Naive thymus-derived CD4-positive, alpha-beta T cell (primary cell): ENCODE results near the gene ZNRF1. TPM values are rescaled to one million over a fixed set of nuclear protein-coding genes. Genes with fewer than 3 reads are reported as not detected.
"Not testable (repeated sequence)": the region's sequence is repeated elsewhere in the genome, so short reads cannot be mapped to it uniquely, and the experiment has no call there.

Source experiments
- ATAC-seq: fragments of 150-1000 bp; cut with Tn5 transposase; 2 replicates; pipeline ENCODE4 v1.10.0; 2021; ENCODE audit warnings: mild to moderate bottlenecking, moderate library complexity
- CTCF ChIA-PET: fragments of 350-600 bp; sonication (Branson Sonifier 250); formaldehyde crosslinking; loops from one replicate; lab custom pipeline; 2021; ENCODE audit warnings: antibody characterized with exemption; lab: Charles Lee
- POLR2A ChIA-PET: fragments of 350-600 bp; sonication (Branson Sonifier 250); formaldehyde crosslinking; loops from one replicate; lab custom pipeline; 2021; ENCODE audit warnings: antibody characterized with exemption, inconsistent platforms; lab: Charles Lee
- DNase-seq, 9 donors: peaks; one replicate each; pipeline versions ENCODE4 v3.0.0 to v3.0.0-alpha.2; 2020 to 2022; ENCODE audit warnings: mixed read lengths in 1 of 9
- H3K27ac ChIP-seq: one replicate; pipeline ENCODE4 v1.7.0; 2013; ENCODE audit warnings: mild to moderate bottlenecking, low read depth, low read length, moderate library complexity
- H3K27me3 ChIP-seq, 2 donors: one replicate each; pipeline ENCODE4 v1.7.0; 2013; ENCODE audit warnings: low read length in 2 of 2, mild to moderate bottlenecking in 2 of 2, moderate library complexity in 2 of 2; ENCODE audit not compliant: control insufficient read depth in 2 of 2, insufficient read depth in 2 of 2
- H3K36me3 ChIP-seq, 3 experiments: 1 replicate in 2 of 3; 2 replicates in 1 of 3; pipeline ENCODE4 v1.7.0; 2013; ENCODE audit warnings: low read length in 3 of 3, mild to moderate bottlenecking in 3 of 3, moderate library complexity in 1 of 3; ENCODE audit not compliant: insufficient read depth in 3 of 3, control insufficient read depth in 2 of 3
- H3K4me1 ChIP-seq, 2 donors: one replicate each; pipeline ENCODE4 v1.7.0; 2013; ENCODE audit warnings: low read length in 2 of 2, mild to moderate bottlenecking in 2 of 2, moderate library complexity in 1 of 2; ENCODE audit not compliant: control insufficient read depth in 2 of 2, insufficient read depth in 2 of 2
- H3K4me3 ChIP-seq: 2 replicates; pipeline ENCODE4 v1.7.0; 2013; ENCODE audit warnings: mild to moderate bottlenecking, low read length
- H3K9me3 ChIP-seq, 3 experiments: 1 replicate in 2 of 3; 2 replicates in 1 of 3; pipeline ENCODE4 v1.7.0; 2013; ENCODE audit warnings: low read length in 3 of 3; ENCODE audit not compliant: control insufficient read depth in 2 of 3
- H3K27ac Mint-ChIP-seq, 9 donors: one replicate each; pipeline ENCODE4 v1.8.0; 2020 to 2022; ENCODE audit warnings: mixed read lengths in 9 of 9, mild to moderate bottlenecking in 8 of 9, moderate library complexity in 5 of 9, inconsistent platforms in 2 of 9
- H3K27me3 Mint-ChIP-seq, 5 donors: one replicate each; pipeline ENCODE4 v1.8.0; 2021 to 2022; ENCODE audit warnings: mixed read lengths in 5 of 5, mild to moderate bottlenecking in 1 of 5
- H3K36me3 Mint-ChIP-seq, 5 donors: one replicate each; pipeline ENCODE4 v1.8.0; 2020 to 2022; ENCODE audit warnings: mixed read lengths in 5 of 5, mild to moderate bottlenecking in 3 of 5, inconsistent platforms in 1 of 5
- H3K4me1 Mint-ChIP-seq, 7 donors: one replicate each; pipeline ENCODE4 v1.8.0; 2020 to 2022; ENCODE audit warnings: mixed read lengths in 7 of 7, mild to moderate bottlenecking in 3 of 7, inconsistent platforms in 1 of 7
- H3K4me3 Mint-ChIP-seq, 10 donors: one replicate each; pipeline ENCODE4 v1.8.0; 2020 to 2022; ENCODE audit warnings: mild to moderate bottlenecking in 10 of 10, mixed read lengths in 10 of 10, moderate library complexity in 6 of 10, inconsistent platforms in 2 of 10
- H3K9me3 Mint-ChIP-seq, 11 donors: one replicate each; pipeline ENCODE4 v1.8.0; 2020 to 2022; ENCODE audit warnings: mixed read lengths in 11 of 11, mild to moderate bottlenecking in 4 of 11, inconsistent platforms in 1 of 11, moderate library complexity in 1 of 11
- intact Hi-C, 2 donors: fragments of 100-400 bp; cut with micrococcal nuclease; formaldehyde crosslinking; loops; one replicate each; pipeline ENCODE4 v1.15.1; 2023
- polyA plus RNA-seq, 2 donors: library from polyadenylated mRNA; unstranded; fragments of 300-500 nt; fragmentation: Illumina TruSeq; gene quantifications; one replicate each; pipeline ENCODE4 v1.2.3, GENCODE V29; 2021
- total RNA-seq, 6 experiments: library from RNA in 5 of 6; stranded (reverse) in 5 of 6; gene quantifications; 1 replicate in 5 of 6; 2 replicates in 1 of 6; pipeline ENCODE4 v1.2.3 and lab custom pipeline; 2021 to 2026

The ZNRF1 gene
- total and polyA plus RNA-seq, 7 experiments from 2014 or later = 1.2 to 27.9 (median 2.1) TPM

- ATAC-seq (no peak), DNase-seq (no peak)
- Histone ChIP-seq H3K27ac (no peak overlapping the region), H3K4me3 (no peak overlapping the region), H3K27me3 (no peaks in the 10 kb centered on the region), H3K4me1 (peaks cover 0 to 8% of the 10 kb centered on the region in 2 donors), H3K9me3 (no peaks in the 10 kb centered on the region), H3K36me3 (no peaks in the 10 kb centered on the region)
- intact Hi-C loops = no loop called here
- Mint-ChIP-seq H3K4me1 (peaks cover 7 to 45% (median 12%) of the 10 kb centered on the region in 7 donors), H3K27ac (peak overlapping the region in 2 of 9 donors; percentile 13 to 69), H3K36me3 (peaks cover 0 to 3% (median 0%) of the 10 kb centered on the region in 5 donors), H3K9me3 (peaks cover 0 to under 1% (median 0%) of the 10 kb centered on the region in 11 donors), H3K27me3 (no peaks in the 10 kb centered on the region), H3K4me3 (no peak overlapping the region)
- ChIA-PET POLR2A (no interaction called here), CTCF (no interaction called here)
Observed at GRCh38 chr16:75014318-75014717, 15.5 kb downstream of the ZNRF1 start.

GRCh38 chr16:75016451-75017081 is 17.7 kb downstream of the ZNRF1 start:
- H3K4me3 Mint-ChIP-seq, H3K36me3 ChIP-seq, H3K4me1 ChIP-seq, intact Hi-C loops, CTCF ChIA-PET, H3K9me3 ChIP-seq, H3K27me3 ChIP-seq, ATAC-seq, H3K27ac Mint-ChIP-seq, H3K27me3 Mint-ChIP-seq, H3K4me3 ChIP-seq, H3K27ac ChIP-seq, DNase-seq: not testable (repeated sequence)
- peaks cover 1 to 12% (median 6%) of the 10 kb centered on the region in 11 donors for H3K9me3 Mint-ChIP-seq
- POLR2A ChIA-PET = interaction anchor here (0.8 kb wide), 1 partner anchor 17 kb away, joined by 3 read pairs; no protein-coding TSS in a partner anchor
- peaks cover 5 to 20% (median 12%) of the 10 kb centered on the region in 5 donors for H3K36me3 Mint-ChIP-seq
- H3K4me1 Mint-ChIP-seq = peaks cover 10 to 30% (median 12%) of the 10 kb centered on the region in 7 donors

- Histone ChIP-seq H3K4me3 (no peak overlapping the region), H3K4me1 (no peaks in the 10 kb centered on the region), H3K36me3 (no peaks in the 10 kb centered on the region), H3K27ac (no peak overlapping the region), H3K9me3 (no peaks in the 10 kb centered on the region), H3K27me3 (no peaks in the 10 kb centered on the region)
- peaks cover 4 to 20% (median 9%) of the 10 kb centered on the region in 11 donors for H3K9me3 Mint-ChIP-seq
- POLR2A ChIA-PET = no interaction called here
- ATAC-seq (no peak), DNase-seq (no peak)
- peak overlapping the region in 1 of 9 donors; percentile 49 for H3K27ac Mint-ChIP-seq
- peaks cover 0 to 21% (median 6%) of the 10 kb centered on the region in 7 donors for H3K4me1 Mint-ChIP-seq
- no peaks in the 10 kb centered on the region for H3K27me3 Mint-ChIP-seq
- intact Hi-C loops = no loop called here
- no peak overlapping the region for H3K4me3 Mint-ChIP-seq
- CTCF ChIA-PET = interaction anchor here (1.0 kb wide), 1 partner anchor 93 kb away, joined by 3 read pairs; no protein-coding TSS in a partner anchor
- H3K36me3 Mint-ChIP-seq = peaks cover 9 to 29% (median 20%) of the 10 kb centered on the region in 5 donors
Observed at GRCh38 chr16:75017670-75018525, 19.1 kb downstream of the ZNRF1 start.

- H3K27ac ChIP-seq = no peak overlapping the region
- POLR2A ChIA-PET = no interaction called here
- Mint-ChIP-seq H3K4me3 (no peak overlapping the region), H3K27me3 (no peaks in the 10 kb centered on the region), H3K36me3 (peaks cover 9 to 33% (median 21%) of the 10 kb centered on the region in 5 donors), H3K9me3 (peaks cover 4 to 21% (median 10%) of the 10 kb centered on the region in 11 donors), H3K27ac (no peak overlapping the region), H3K4me1 (peaks cover under 1 to 21% (median 7%) of the 10 kb centered on the region in 7 donors)
- CTCF ChIA-PET = no interaction called here
- no peak for DNase-seq
- no peaks in the 10 kb centered on the region for H3K9me3 ChIP-seq
- H3K27me3 ChIP-seq = no peaks in the 10 kb centered on the region
- intact Hi-C loops = no loop called here
- H3K4me1 ChIP-seq = peaks cover 0 to under 1% of the 10 kb centered on the region in 2 donors
- no peak overlapping the region for H3K4me3 ChIP-seq
- ATAC-seq = no peak
- H3K36me3 ChIP-seq = no peaks in the 10 kb centered on the region
Observed at GRCh38 chr16:75019007-75019406, 20.2 kb downstream of the ZNRF1 start.

- no peaks in the 10 kb centered on the region for H3K27me3 ChIP-seq
- intact Hi-C loops = no loop called here
- ATAC-seq (no peak), DNase-seq (no peak)
- Mint-ChIP-seq H3K36me3 (peaks cover 9 to 33% (median 21%) of the 10 kb centered on the region in 5 donors), H3K4me3 (no peak overlapping the region), H3K27me3 (no peaks in the 10 kb centered on the region), H3K4me1 (peaks cover 7 to 25% (median 11%) of the 10 kb centered on the region in 7 donors), H3K27ac (no peak overlapping the region), H3K9me3 (peaks cover 4 to 21% (median 10%) of the 10 kb centered on the region in 11 donors)
- no peaks in the 10 kb centered on the region for H3K36me3 ChIP-seq
- H3K4me3 ChIP-seq = no peak overlapping the region
- CTCF ChIA-PET = interaction anchor here (0.9 kb wide), 1 partner anchor 92 kb away, joined by 3 read pairs; no protein-coding TSS in a partner anchor
- H3K4me1 ChIP-seq = peaks cover 0 to 6% of the 10 kb centered on the region in 2 donors
- POLR2A ChIA-PET = no interaction called here
- no peak overlapping the region for H3K27ac ChIP-seq
- no peaks in the 10 kb centered on the region for H3K9me3 ChIP-seq
Observed at GRCh38 chr16:75019586-75019985, 20.8 kb downstream of the ZNRF1 start.

GRCh38 chr16:75021410-75021809 is 22.6 kb downstream of the ZNRF1 start:
- Mint-ChIP-seq H3K27me3 (no peaks in the 10 kb centered on the region), H3K36me3 (peaks cover 9 to 31% (median 21%) of the 10 kb centered on the region in 5 donors), H3K27ac (peak overlapping the region in 1 of 9 donors; percentile 49), H3K4me3 (no peak overlapping the region), H3K4me1 (peaks cover 8 to 31% (median 18%) of the 10 kb centered on the region in 7 donors), H3K9me3 (peaks cover 4 to 21% (median 10%) of the 10 kb centered on the region in 11 donors)
- no peak overlapping the region for H3K4me3 ChIP-seq
- no peak for DNase-seq
- intact Hi-C loops = no loop called here
- POLR2A ChIA-PET = no interaction called here
- ATAC-seq = no peak
- no peak overlapping the region for H3K27ac ChIP-seq
- CTCF ChIA-PET = no interaction called here
- peaks cover 0 to 8% of the 10 kb centered on the region in 2 donors for H3K4me1 ChIP-seq
- no peaks in the 10 kb centered on the region for H3K9me3 ChIP-seq
- H3K27me3 ChIP-seq = no peaks in the 10 kb centered on the region
- no peaks in the 10 kb centered on the region for H3K36me3 ChIP-seq
